HG03439 (cell line): ENCODE data around the gene PPP4R4.
"Not testable (repeated sequence)": the region's sequence is repeated elsewhere in the genome, so short reads cannot be mapped to it uniquely, and the experiment has no call there.

Source experiments
- ATAC-seq: cut with Tn5 transposase; IDR thresholded peaks from one replicate; pipeline ENCODE4 v1.9.1; 2021; ENCODE audit warnings: mild to moderate bottlenecking, moderate library complexity; ENCODE audit not compliant: unreplicated experiment

Gene PPP4R4

GRCh38 chr14:94268582-94268981, 94.5 kb downstream of the PPP4R4 start:
- ATAC-seq: not testable (repeated sequence)

- no peak for ATAC-seq
These were observed 95.0 kb downstream of the PPP4R4 start for GRCh38 chr14:94269156-94269555.

GRCh38 chr14:94276898-94277561, 102.9 kb downstream of the PPP4R4 start:
- not testable (repeated sequence) for ATAC-seq

GRCh38 chr14:94278731-94279130, 104.6 kb downstream of the PPP4R4 start:
- no peak for ATAC-seq

GRCh38 chr14:94282991-94283723, 109.0 kb downstream of the PPP4R4 start:
- ATAC-seq: no peak

GRCh38 chr14:94284221-94284620, 110.1 kb downstream of the PPP4R4 start:
- no peak for ATAC-seq

- ATAC-seq: no peak
These were observed 111.0 kb downstream of the PPP4R4 start for GRCh38 chr14:94285158-94285557.

- no peak for ATAC-seq
These were observed 114.7 kb downstream of the PPP4R4 start for GRCh38 chr14:94288610-94289465.

GRCh38 chr14:94290197-94290596, 116.1 kb downstream of the PPP4R4 start:
- no peak for ATAC-seq

GRCh38 chr14:94291159-94291905, 117.2 kb downstream of the PPP4R4 start:
- ATAC-seq: no peak

- no peak for ATAC-seq
These were observed 117.9 kb downstream of the PPP4R4 start for GRCh38 chr14:94291906-94292525.

- no peak for ATAC-seq
These were observed 118.4 kb downstream of the PPP4R4 start for GRCh38 chr14:94292526-94292871.

- no peak for ATAC-seq
These were observed 118.9 kb downstream of the PPP4R4 start, which contains the start of gene SERPINA10 for GRCh38 chr14:94292872-94293577. TSS of gene SERPINA10 (minus strand) at chr14:94293268. CDS start at chr14:94290593, 2,675 bp downstream.

GRCh38 chr14:94293578-94293924, 119.4 kb downstream of the PPP4R4 start:
- ATAC-seq: no peak

- no peak for ATAC-seq
These were observed 121.4 kb downstream of the PPP4R4 start for GRCh38 chr14:94295360-94296180.

GRCh38 chr14:94296181-94296545, 122.0 kb downstream of the PPP4R4 start:
- ATAC-seq: not testable (repeated sequence)

GRCh38 chr14:94298130-94298529, 124.0 kb downstream of the PPP4R4 start:
- no peak for ATAC-seq

GRCh38 chr14:94303111-94303510, 129.0 kb downstream of the PPP4R4 start:
- no peak for ATAC-seq

GRCh38 chr14:94304243-94304642, 130.1 kb downstream of the PPP4R4 start:
- ATAC-seq: no peak
